ENCODE results near the gene NAA16. TPM values are rescaled to one million over a fixed set of nuclear protein-coding genes. Genes with fewer than 3 reads are reported as not detected.
"Not testable (repeated sequence)": the region's sequence is repeated elsewhere in the genome, so short reads cannot be mapped to it uniquely, and the experiment has no call there.

NAA16 gene
- 6.9 and 7.1 TPM in 2 replicates for total RNA-seq (2014; rRNA removed; shearing (Covaris generic); ENCODE audit: low replicate concordance)

DNA sequence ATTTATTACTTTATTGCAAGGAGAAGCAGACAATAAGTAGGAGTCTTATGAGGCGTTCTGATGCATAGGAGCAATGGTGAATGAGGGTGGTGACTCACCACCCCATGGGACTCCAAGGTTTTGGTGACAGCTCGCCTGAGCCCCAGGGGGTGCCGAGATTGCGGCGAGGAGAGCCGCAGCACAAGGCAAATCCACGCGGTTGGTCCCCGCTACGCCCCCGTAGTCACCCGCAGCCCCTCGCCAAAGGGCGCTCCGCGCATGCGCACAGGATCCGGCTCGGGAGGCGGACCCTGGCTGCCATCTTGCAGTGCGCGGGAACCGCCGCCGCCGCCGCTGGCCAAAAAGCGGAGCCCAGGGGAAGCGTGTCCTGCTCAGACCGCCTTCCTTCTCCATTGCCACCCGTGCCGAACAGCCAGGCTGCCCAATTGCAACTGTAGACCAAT is at the start of gene NAA16:
NAA16 (plus strand) TSS at position 305 of the 443 bp plus-strand sequence. CDS start 262 bp downstream, outside the sequence.
- Histone ChIP-seq H3K4me3 (peak within 1 kb of the TSS; percentile 99), H3K36me3 (0 out of 2 replicates have a peak, but pooled peaks cover 7% of the 10 kb centered on the region), H3K9me3 (no peaks in the 10 kb centered on the region), H3K27me3 (no peaks in the 10 kb centered on the region)
- DNase-seq: peak; percentile 94

- H3K36me3 ChIP-seq: peaks cover 14% of the 10 kb centered on the region
- H3K9me3 ChIP-seq: peaks cover 14% of the 10 kb centered on the region
- H3K4me3 ChIP-seq: peak within 1 kb of the TSS; percentile 91
- peak; percentile 81 for DNase-seq
- H3K27me3 ChIP-seq: no peaks in the 10 kb centered on the region
These were observed 47.7 kb upstream of the NAA16 start, which contains the start of gene MTRF1 for GRCh38 chr13:41263261-41263971. MTRF1 (minus strand) TSS chr13:41263576; CDS start chr13:41260907, 2,669 bp downstream.

DNA sequence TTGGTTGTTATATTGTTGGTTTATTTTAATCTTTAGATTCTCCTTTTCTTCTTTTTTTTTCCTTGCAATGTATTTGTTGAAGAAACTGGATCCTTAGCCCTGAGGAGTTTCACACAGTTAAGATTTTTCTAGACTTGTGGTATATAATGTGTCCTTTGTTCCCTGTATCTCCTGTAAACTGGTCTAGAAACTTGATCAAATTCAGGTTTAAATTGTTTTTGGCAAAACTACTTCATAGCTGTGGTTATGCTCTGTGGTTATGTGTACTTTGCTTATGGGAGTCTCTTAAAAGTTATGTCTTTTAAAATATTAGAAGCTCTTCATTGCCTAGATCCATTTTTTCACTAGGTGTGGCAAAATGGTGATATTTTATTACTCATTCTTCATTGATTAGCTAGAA is 44.0 kb upstream of the NAA16 start:
- Histone ChIP-seq H3K27me3 (no peaks in the 10 kb centered on the region), H3K36me3 (no peaks in the 10 kb centered on the region), H3K9me3 (peaks cover 27% of the 10 kb centered on the region), H3K4me3 (no peak overlapping the region)
- DNase-seq: no peak

DNA sequence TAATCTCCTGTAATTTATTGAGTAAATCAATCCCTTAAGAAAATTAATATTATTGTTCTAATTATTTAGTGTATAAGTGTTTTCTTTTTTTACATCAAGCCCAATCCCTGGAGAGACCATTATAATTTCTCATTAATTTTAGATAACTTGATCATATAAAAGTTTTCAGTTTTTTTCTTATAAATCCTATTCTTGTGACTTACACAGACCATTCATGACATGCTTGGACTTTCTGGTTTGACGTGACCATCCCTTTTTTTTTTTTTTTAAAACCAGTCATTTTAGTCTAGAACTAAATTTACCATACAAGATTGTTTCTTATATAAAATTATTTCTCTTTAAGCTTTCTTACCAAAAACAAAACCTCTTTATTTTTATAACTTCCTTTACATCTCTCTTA is 42.3 kb upstream of the NAA16 start:
- no peak for DNase-seq
- H3K9me3 ChIP-seq: peaks cover 27% of the 10 kb centered on the region
- H3K4me3 ChIP-seq: no peak overlapping the region
- no peaks in the 10 kb centered on the region for H3K36me3 ChIP-seq
- no peaks in the 10 kb centered on the region for H3K27me3 ChIP-seq

DNA sequence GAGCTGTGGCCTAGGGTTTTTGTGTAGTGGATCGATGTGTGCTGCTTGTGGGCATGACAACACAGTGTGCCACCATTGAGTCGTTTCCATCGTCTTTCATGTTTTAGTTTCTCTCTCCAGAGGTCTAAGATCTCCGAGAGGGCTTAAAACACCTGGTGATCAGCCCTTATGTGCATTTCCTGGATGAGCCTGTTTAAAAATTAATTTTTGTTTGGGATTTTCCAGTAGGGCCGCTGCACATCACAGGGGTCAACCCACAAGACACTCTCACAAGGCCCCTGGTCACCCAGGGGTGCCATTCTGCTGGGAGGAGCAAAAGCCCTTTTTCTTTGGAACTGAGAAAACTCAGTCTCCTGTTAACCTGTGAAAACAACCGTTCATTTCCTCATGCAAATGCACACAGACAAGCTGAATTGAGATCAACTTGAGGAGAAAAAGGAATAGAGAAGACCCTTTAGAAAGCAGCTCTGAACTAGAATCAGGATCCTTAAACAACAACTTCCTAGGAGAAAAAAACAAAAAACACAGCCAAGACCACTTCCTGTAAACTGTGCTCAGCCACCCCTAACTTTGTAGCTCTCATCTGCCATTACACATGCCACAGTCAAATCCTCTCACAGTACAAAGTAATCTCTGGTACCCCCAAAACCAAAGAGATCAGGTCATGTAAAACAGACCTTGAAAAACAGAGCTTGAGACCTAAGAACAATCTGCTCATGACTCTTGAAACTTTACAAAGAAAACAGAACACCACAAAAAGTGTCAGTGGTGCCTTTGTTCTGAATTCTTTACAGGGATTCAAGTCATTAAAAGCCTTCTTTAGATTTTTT is 39.4 kb upstream of the NAA16 start:
- H3K4me3 ChIP-seq: no peak overlapping the region
- peaks cover 31% of the 10 kb centered on the region for H3K9me3 ChIP-seq
- no peaks in the 10 kb centered on the region for H3K27me3 ChIP-seq
- H3K36me3 ChIP-seq: no peaks in the 10 kb centered on the region
- DNase-seq: no peak

- peaks cover 17% of the 10 kb centered on the region for H3K9me3 ChIP-seq
- H3K27me3 ChIP-seq: no peaks in the 10 kb centered on the region
- no peak for DNase-seq
- H3K4me3 ChIP-seq: no peak overlapping the region
- H3K36me3 ChIP-seq: no peaks in the 10 kb centered on the region
These were observed 37.1 kb upstream of the NAA16 start for GRCh38 chr13:41273831-41274441.

- DNase-seq: no peak
- H3K4me3 ChIP-seq: no peak overlapping the region
- H3K9me3 ChIP-seq: peaks cover 12% of the 10 kb centered on the region
- H3K27me3 ChIP-seq: no peaks in the 10 kb centered on the region
- no peaks in the 10 kb centered on the region for H3K36me3 ChIP-seq
These were observed 36.2 kb upstream of the NAA16 start for GRCh38 chr13:41274881-41275280.

DNA sequence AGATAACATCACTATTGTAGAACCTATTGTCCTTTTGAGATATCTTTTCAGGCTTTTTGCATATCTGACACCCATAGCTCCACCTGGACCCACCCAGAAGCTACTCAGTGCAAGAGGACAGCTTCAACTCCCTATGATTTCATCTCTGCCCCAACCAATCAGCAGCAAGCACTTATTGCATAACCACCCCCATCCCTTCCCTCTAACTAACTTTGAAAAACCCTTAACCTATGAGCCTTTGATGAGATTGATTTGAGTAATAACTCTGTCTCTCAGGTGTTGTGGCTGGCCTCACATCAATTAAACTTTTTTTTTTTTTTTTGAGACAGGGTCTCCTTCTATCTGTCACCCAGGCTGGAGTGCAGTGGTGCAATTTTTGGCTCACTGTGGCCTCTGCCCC is 34.2 kb upstream of the NAA16 start:
- no peak for DNase-seq
- peaks cover 8% of the 10 kb centered on the region for H3K9me3 ChIP-seq
- H3K36me3 ChIP-seq: no peaks in the 10 kb centered on the region
- no peak overlapping the region for H3K4me3 ChIP-seq
- H3K27me3 ChIP-seq: no peaks in the 10 kb centered on the region

- DNase-seq, H3K9me3 ChIP-seq, H3K27me3 ChIP-seq, H3K36me3 ChIP-seq, H3K4me3 ChIP-seq: not testable (repeated sequence)
These were observed 31.9 kb upstream of the NAA16 start for GRCh38 chr13:41279156-41279555.

GRCh38 chr13:41282129-41282571 is 28.9 kb upstream of the NAA16 start:
- Histone ChIP-seq H3K36me3 (no peaks in the 10 kb centered on the region), H3K9me3 (peaks cover 4% of the 10 kb centered on the region), H3K27me3 (no peaks in the 10 kb centered on the region), H3K4me3 (no peak overlapping the region)
- no peak for DNase-seq

DNA sequence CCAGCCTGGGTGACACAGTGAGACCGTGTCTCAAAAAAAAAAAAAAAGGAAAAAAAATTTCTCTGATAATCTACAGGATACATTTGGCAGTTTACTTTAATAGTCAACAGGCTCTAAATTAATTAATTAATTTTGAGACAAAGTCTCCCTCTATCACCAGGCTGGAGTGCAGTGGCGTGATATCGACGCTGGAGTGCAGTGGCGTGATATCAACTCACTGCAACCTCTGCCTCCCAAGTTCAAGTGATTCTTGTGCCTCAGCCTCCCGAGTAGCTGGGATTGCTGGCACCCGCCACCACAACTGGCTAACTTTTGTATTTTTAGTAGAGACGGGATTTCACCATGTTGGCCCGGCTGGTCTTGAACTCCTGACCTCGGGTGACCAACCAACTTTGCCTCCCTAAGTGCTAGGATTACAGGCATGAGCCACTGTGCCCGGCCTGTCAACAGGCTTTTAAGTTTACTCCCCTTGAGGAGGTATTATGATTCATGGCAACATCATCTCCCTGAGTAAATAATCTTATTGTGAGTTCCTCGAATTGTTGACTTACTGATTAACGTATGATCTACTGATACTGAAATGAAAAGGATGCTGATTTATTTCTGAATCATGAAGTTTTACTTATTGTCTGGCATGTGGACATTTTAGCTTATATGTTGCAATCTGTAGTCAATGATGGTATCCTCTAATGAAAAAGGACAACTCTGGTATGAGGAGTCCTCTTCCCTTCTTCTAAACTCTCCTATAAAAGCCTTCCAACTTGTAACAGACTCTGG is 26.4 kb upstream of the NAA16 start:
- peak; percentile 91 for DNase-seq
- H3K27me3 ChIP-seq: no peaks in the 10 kb centered on the region
- H3K36me3 ChIP-seq: no peaks in the 10 kb centered on the region
- H3K9me3 ChIP-seq: peaks cover 4% of the 10 kb centered on the region
- no peak overlapping the region for H3K4me3 ChIP-seq

DNA sequence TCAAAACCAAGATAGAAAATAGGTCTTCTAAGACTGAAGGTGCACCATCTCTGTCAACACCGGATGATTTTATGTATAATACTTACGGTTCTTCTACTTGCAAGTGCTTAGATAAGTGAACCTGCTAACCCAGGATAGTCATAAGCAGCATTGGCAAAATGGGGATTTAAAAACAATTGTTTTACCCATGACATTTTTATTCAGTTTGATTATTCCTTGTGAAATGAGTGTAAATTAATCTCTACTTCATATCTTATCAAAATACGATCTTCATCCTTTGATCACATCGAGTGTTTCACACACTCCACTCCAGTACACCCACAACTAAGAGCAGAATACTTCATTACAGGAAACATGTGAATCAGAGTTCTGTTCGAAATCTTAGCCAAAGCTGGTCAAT is 24.7 kb upstream of the NAA16 start:
- no peak for DNase-seq
- Histone ChIP-seq H3K4me3 (no peak overlapping the region), H3K27me3 (no peaks in the 10 kb centered on the region)

GRCh38 chr13:41289463-41289881 is 21.6 kb upstream of the NAA16 start:
- DNase-seq: no peak
- no peaks in the 10 kb centered on the region for H3K36me3 ChIP-seq
- no peak overlapping the region for H3K4me3 ChIP-seq
- H3K9me3 ChIP-seq: peaks cover 6% of the 10 kb centered on the region
- no peaks in the 10 kb centered on the region for H3K27me3 ChIP-seq

More for the DNA sequence above, 24.7 kb upstream of the NAA16 start:
- Histone ChIP-seq H3K9me3 (peaks cover 4% of the 10 kb centered on the region), H3K36me3 (no peaks in the 10 kb centered on the region)

DNA sequence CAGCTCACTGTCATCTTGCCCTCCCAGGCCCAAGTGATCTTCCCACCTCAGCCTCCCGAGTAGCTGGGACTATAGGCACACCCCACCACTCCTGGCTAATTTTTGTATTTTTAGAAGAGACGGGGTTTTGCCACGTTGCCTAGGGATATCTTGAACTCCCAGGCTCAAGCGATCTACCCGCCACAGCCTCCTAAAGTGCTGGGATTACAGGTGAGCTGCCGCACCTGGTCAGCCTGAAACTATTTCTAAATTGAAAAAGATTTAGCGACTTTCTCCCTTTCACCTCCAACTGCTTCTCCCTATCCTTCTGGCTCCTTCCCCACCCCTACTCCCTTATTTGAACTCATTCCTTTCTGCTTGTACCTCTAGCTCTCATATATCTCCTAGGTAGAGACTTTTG is 19.8 kb upstream of the NAA16 start:
- no peaks in the 10 kb centered on the region for H3K27me3 ChIP-seq
- DNase-seq: no peak

DNA sequence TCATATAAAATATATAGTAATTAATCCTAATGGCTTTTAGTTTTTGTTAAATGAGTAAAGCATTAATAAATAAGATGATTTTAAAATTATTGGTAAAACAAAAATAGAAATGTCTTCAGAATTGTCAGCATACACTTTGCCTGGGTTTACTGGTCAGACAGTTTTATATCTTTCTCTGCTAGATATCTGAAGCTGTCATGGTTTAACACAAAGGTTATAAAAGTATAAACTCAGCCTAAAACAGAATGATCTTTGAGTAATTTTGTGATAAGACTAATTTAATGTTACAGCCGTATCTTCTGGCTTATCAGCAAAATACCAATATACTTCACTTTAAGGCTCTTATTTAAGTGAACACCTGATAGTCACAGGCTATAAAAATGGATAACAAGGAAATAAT is 17.8 kb upstream of the NAA16 start:
- DNase-seq: no peak
- Histone ChIP-seq H3K27me3 (no peaks in the 10 kb centered on the region), H3K36me3 (no peaks in the 10 kb centered on the region), H3K9me3 (peaks cover 4% of the 10 kb centered on the region; the same call in 1 of the 2 replicates), H3K4me3 (no peak overlapping the region)

More for the DNA sequence above, 19.8 kb upstream of the NAA16 start:
- no peak overlapping the region for H3K4me3 ChIP-seq
- H3K9me3 ChIP-seq: peaks cover 4% of the 10 kb centered on the region; the same call in 1 of the 2 replicates
- H3K36me3 ChIP-seq: no peaks in the 10 kb centered on the region

GRCh38 chr13:41294914-41295313 is 16.2 kb upstream of the NAA16 start:
- no peaks in the 10 kb centered on the region for H3K27me3 ChIP-seq
- no peak for DNase-seq
- H3K36me3 ChIP-seq: no peaks in the 10 kb centered on the region
- H3K9me3 ChIP-seq: peaks cover 4% of the 10 kb centered on the region; the same call in 1 of the 2 replicates
- H3K4me3 ChIP-seq: no peak overlapping the region
